Activated T-cell treated with anti-CD3 and anti-CD28 coated beads, Interleukin-2, amount 50 U/mL, for 4 hours (primary cell): ENCODE results near the gene DIS3L. TPM values are rescaled to one million over a fixed set of nuclear protein-coding genes. Genes with fewer than 3 reads are reported as not detected.
"Not testable (repeated sequence)": the region's sequence is repeated elsewhere in the genome, so short reads cannot be mapped to it uniquely, and the experiment has no call there.

ENCODE experiments used
- ATAC-seq, 2 donors: fragments of 200-7000 bp; cut with Tn5 transposase; one replicate each; pipeline ENCODE4 v1.10.0; 2021
- DNase-seq: peaks from one replicate; pipeline ENCODE4 v3.0.0-alpha.2; 2020
- H3K27me3 Mint-ChIP-seq: one replicate; pipeline ENCODE4 v1.8.0; 2021; ENCODE audit warnings: low read depth, mixed read lengths
- H3K36me3 Mint-ChIP-seq: one replicate; pipeline ENCODE4 v1.8.0; 2022; ENCODE audit warnings: mixed read lengths; ENCODE audit not compliant: insufficient read depth
- H3K4me1 Mint-ChIP-seq: one replicate; pipeline ENCODE4 v1.8.0; 2021; ENCODE audit warnings: low read depth, mixed read lengths
- H3K4me3 Mint-ChIP-seq: one replicate; pipeline ENCODE4 v1.8.0; 2021; ENCODE audit warnings: mild to moderate bottlenecking, moderate library complexity, mixed read lengths
- H3K9me3 Mint-ChIP-seq: one replicate; pipeline ENCODE4 v1.8.0; 2021; ENCODE audit warnings: mixed read lengths
- total RNA-seq, 3 donors: library from RNA; stranded (reverse); gene quantifications; one replicate each; pipeline ENCODE4 v1.2.1, GENCODE V29; 2021

The DIS3L gene
- total RNA-seq, 3 donors from 2014 or later = 22.7 to 32.1 (median 26.3) TPM

DNA sequence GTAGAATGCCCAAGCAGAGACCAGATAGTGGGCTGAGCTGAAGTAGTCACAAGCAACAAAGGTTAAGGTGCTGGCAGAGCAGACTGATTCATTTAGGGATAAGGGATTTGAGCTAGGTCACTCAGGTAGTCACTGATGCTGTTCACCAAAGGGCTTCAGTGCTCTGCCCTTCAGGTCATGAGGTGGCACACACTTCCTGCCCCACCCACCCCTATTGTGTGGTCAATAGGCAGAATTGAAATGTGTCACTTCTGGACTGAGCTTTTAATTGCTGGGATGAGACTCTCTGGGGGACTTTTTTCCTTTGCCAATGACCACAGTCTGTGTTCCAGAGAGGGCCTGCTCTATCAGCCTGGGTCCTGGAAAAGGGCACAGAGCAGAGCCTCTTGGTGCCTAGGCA is 2.9 kb upstream of the DIS3L start:
- H3K27me3 Mint-ChIP-seq = no peaks in the 10 kb centered on the region
- H3K36me3 Mint-ChIP-seq = no peaks in the 10 kb centered on the region
- H3K4me1 Mint-ChIP-seq = peaks cover 37% of the 10 kb centered on the region
- ATAC-seq (no peak), DNase-seq (no peak)
- H3K4me3 Mint-ChIP-seq = no peak overlapping the region
- no peaks in the 10 kb centered on the region for H3K9me3 Mint-ChIP-seq

DNA sequence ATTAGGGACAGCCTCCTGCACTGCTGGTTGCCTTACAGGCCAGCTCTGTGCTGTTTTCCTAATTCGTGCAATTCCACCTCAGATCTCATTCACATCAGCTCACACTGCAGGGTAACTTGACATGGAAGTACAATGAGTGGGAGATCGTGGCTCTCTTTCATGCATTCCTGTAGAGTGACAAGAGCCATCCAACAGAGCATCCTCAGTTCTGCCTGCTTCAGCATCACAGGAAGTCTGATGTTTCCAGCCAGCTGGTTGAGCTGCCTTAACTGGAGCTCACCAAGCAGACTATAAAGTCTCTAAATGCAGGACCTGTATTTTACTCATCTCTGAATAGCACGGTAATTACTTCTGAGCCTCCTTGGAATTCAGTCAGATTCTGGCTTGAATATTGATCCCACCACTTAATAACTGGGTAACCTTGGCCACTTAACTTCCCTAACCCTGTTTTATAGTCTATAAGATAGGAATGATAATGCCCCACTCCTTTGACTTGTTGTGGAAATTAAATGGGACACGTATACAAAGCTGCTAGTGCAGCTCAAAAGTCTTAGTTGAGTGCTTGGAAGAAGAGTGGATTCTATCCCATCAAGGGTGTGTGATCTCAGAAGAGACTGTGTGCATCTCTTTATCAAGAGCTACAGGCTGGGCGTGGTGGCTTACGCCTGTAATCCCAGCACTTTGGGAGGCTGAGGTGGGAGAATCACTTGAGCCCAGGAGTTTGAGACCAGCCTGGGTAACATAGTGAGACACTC is 1.4 kb upstream of the DIS3L start:
- H3K4me1 Mint-ChIP-seq = peaks cover 43% of the 10 kb centered on the region
- no peak for ATAC-seq
- no peak for DNase-seq

DNA sequence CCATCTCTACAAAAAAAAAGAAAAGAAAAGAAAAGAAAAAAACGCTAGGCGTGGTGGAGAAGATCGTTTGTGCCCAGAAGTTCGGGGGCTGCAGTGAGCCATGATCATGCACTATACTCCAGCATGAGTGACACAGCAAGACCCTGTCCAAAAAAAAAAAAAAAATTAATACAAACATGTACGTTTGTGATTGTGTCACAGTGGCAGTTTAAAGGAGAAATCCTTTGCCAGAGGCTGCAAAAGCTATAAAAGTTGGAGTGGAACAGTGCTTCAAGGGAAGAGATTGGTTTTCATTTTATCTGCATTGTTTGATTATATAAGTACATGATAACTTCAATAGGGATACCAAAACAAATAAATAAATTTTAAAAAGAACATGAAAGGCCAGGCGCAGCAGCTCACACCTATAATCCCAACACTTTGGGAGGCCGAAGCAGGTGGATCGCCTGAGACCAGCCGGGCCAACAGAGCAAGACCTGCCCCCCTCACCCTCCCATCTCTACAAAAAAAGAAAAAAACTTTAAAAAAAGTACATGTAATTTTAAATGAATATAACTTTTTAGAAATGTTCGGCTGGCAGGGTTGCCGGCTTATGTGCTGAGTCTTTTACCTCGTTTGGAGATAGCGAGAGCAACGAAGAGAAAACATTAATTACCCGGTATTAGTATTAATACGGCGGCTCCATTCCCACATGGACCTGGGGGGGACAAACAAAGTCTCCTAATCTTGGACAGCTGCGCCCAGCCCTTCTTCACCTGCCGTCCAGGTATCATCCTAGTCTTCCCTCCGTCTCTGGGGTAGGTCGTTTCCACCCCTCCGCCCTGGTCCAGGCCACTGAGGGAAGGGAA is 573 bp upstream of the DIS3L start:
- Mint-ChIP-seq H3K36me3 (no peaks in the 10 kb centered on the region), H3K27me3 (no peaks in the 10 kb centered on the region), H3K4me3 (peak overlapping the region; percentile 84), H3K9me3 (no peaks in the 10 kb centered on the region), H3K4me1 (peaks cover 40% of the 10 kb centered on the region)
- DNase-seq (no peak), ATAC-seq (no peak)

More for the DNA sequence above, 1.4 kb upstream of the DIS3L start:
- H3K27me3 Mint-ChIP-seq = no peaks in the 10 kb centered on the region
- no peaks in the 10 kb centered on the region for H3K9me3 Mint-ChIP-seq
- H3K4me3 Mint-ChIP-seq = peak overlapping the region; percentile 84
- no peaks in the 10 kb centered on the region for H3K36me3 Mint-ChIP-seq

DNA sequence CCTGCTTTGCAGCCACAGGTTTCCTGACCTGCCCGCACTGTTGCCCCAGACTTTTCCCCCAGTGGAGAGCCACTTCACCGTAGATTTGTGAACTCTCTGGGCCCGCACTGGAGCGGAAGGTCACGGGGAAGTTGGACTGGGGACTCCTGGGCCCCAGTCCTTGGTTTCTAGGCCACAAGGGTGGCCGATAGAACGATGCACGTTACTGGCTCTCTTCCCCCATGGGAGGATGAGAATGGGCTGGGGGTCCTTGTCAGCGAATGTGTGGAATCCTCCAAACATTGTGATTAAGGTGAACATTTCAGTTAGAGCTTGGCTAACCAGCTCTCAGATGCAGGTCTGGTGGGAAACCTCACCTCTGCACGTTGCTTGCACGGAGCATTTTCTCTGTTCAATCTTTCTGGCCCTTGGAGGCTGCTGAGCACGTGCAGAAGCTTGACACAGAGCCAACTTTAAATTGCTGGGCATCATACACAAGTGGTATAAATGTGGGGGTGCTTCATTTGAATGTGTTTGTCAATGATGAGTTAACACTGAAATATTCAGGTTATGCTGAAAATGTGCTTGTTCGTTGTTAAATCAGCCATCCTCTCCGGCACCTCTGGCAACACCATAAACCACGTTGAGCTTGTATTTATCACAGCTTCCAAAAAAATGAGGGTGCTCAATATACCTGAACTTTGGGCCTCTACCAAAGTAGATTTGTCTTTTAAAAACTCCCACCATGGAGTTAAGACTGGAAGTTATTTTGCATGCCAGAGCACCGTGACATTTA is 976 bp downstream of the DIS3L start:
- H3K27me3 Mint-ChIP-seq = no peaks in the 10 kb centered on the region
- no peaks in the 10 kb centered on the region for H3K9me3 Mint-ChIP-seq
- ATAC-seq (peak; percentile 4 to 6), DNase-seq (no peak)
- no peaks in the 10 kb centered on the region for H3K36me3 Mint-ChIP-seq
- H3K4me3 Mint-ChIP-seq = peak overlapping the region; percentile 87
- H3K4me1 Mint-ChIP-seq = peaks cover 40% of the 10 kb centered on the region

DNA sequence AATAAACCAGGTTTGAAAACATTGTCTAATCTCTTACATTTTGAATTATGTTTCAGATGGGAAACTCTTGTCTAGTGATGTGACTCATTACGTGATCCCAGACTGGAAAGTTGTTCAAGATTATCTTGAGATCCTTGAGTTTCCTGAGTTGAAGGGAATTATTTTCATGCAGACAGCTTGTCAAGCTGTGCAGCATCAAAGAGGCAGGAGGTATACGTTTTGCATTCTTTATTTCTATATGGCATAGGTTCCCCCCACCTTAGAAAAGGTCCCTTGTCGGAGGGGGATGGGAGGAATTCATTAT is 1.5 kb downstream of the DIS3L start:
- Mint-ChIP-seq H3K4me1 (peaks cover 40% of the 10 kb centered on the region), H3K9me3 (no peaks in the 10 kb centered on the region), H3K4me3 (peak overlapping the region; percentile 87), H3K27me3 (no peaks in the 10 kb centered on the region), H3K36me3 (no peaks in the 10 kb centered on the region)
- DNase-seq (no peak), ATAC-seq (no peak)

DNA sequence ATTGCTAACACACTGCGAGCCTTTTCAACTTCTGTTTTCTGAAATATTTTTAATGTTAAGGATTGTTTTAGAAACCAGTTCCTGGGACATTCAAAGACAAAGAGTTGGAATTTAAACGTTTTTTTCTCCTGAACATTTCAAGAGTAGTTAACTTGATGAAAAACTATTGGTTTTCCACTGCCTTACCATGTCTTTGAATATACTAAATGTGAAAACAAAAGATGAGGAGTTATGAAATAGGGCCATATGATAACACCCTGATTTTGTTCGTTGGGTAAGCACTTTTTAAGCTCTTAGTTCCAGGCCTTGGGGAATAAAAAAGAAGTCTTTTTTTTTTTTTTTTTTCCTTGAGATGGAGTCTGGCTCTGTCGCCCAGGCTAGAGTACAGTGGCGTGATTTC is 2.8 kb downstream of the DIS3L start:
- Mint-ChIP-seq H3K4me3 (no peak overlapping the region), H3K4me1 (peaks cover 32% of the 10 kb centered on the region), H3K36me3 (peaks cover 3% of the 10 kb centered on the region), H3K27me3 (no peaks in the 10 kb centered on the region), H3K9me3 (no peaks in the 10 kb centered on the region)
- DNase-seq (no peak), ATAC-seq (no peak)

DNA sequence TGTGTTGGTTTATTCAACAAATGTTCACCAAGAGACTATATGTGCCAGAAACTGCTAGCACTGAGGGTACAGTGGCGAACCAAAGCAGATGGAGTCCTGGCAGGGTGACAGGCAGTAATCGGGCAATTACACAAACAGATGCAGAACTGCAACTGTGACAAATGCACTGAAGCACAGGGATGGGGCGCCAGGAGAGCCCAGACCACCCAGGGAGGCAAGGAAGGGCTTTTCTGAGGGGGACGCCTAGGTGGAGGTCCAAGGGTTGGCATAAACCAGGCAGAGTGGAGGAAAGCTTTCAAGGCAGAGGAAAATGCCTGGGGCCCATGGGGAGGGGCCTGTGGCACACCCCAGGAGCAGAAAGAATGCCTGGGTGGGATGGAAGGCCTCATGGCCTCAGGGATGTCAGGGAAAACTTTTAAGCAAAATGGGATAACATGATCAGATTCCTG is 5.5 kb downstream of the DIS3L start:
- H3K36me3 Mint-ChIP-seq = peaks cover 7% of the 10 kb centered on the region
- peaks cover 21% of the 10 kb centered on the region for H3K4me1 Mint-ChIP-seq
- H3K4me3 Mint-ChIP-seq = no peak overlapping the region
- ATAC-seq (no peak), DNase-seq (no peak)
- no peaks in the 10 kb centered on the region for H3K9me3 Mint-ChIP-seq
- no peaks in the 10 kb centered on the region for H3K27me3 Mint-ChIP-seq

DNA sequence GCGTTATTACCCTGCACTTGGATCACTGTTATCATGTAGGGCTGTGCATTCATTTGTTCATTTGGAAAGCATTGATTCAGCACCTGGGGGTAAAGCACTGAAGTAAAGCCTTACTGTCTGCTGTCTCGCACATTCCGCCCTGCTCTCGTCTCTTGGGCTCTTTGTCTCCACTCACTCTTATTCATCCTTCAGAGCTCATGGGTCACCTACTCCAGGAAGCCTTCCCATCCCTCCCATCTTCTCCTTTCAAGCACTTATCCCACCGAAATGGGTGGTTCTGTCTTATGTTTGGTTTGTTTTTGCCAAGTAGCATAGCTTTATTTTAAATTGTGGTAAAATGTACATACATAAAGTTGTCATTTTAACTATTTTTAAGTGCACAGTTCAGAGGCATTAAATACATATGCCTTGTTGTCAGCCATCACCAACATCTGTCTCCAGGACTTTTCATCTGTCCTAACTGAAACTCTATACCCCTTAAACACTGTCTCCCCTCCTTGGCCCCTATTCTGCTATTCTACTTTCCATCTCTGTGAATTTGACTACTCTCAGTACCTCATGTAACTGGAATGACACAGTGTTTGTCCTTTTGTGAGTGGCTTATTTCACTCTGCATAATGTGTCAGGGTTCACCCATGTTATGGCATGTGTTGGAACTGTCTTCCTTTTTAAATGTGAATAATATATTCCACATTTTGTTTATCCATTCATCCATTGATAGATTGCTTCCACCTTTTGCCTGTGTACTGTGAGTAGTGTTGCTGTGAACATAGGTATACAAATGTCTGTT is 9.3 kb downstream of the DIS3L start:
- peaks cover 9% of the 10 kb centered on the region for H3K36me3 Mint-ChIP-seq
- no peak for ATAC-seq
- H3K4me3 Mint-ChIP-seq = no peak overlapping the region
- peaks cover 3% of the 10 kb centered on the region for H3K4me1 Mint-ChIP-seq
- H3K9me3 Mint-ChIP-seq = no peaks in the 10 kb centered on the region
- DNase-seq = no peak
- H3K27me3 Mint-ChIP-seq = no peaks in the 10 kb centered on the region

DNA sequence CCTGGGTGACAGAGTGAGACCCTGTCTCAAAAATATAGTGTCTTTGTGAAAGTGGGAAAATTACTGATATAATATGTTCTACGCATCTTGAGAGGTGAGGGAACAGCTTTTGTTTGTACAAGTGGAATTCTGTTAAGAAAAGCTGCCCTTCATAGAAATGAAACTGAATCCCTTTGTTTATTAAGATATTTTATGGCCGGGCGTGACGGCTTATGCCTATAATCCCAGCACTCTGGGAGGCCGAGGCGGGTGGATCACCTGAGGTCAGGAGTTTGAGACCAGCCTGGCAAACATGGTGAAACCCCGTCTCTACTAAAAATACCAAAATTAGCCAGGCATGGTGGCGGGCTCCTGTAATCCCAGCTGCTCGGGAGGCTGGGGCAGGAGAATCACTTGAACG is 11.1 kb downstream of the DIS3L start:
- H3K4me1 Mint-ChIP-seq, H3K9me3 Mint-ChIP-seq, H3K4me3 Mint-ChIP-seq, ATAC-seq, H3K27me3 Mint-ChIP-seq, DNase-seq: not testable (repeated sequence)
- H3K36me3 Mint-ChIP-seq = peaks cover 15% of the 10 kb centered on the region

DNA sequence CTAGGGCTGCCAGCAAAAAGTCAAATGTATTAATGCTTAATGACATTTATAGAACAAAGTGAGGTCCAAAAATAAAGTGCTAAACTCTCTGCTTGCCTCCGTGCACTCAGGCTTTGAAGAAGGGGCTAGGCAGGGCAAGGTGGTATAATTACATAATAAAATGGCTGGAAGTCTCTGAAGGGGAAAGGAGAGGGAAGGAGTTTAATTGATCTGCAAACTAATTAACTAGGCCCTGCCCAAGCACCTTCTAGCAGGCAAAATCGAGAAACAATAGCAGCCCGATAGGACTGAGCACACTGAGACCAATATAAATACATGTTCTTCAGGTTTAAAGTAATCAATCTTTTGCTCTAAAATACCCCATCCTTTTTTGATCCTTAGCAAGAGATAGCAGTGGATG is 13.0 kb downstream of the DIS3L start:
- Mint-ChIP-seq H3K9me3 (no peaks in the 10 kb centered on the region), H3K4me3 (no peak overlapping the region), H3K4me1 (peaks cover 3% of the 10 kb centered on the region), H3K27me3 (no peaks in the 10 kb centered on the region), H3K36me3 (peaks cover 17% of the 10 kb centered on the region)
- DNase-seq (no peak), ATAC-seq (no peak)

DNA sequence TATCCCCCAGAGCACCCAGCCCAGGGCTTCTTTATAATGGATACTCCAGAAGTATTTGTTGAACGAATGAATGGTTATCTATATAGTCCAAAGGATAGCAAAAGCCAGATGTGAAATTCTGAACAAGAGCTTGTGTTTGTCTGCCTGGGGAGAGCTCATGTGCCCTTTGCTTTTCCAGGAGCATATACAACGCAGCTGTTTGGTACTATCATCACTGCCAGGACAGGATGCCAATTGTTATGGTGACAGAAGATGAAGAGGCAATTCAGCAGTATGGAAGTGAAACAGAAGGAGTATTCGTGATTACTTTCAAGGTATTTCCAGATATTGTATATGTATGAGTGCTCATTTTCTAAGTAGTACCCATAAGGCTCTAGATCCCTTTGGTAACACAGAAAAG is 15.2 kb downstream of the DIS3L start:
- Mint-ChIP-seq H3K27me3 (no peaks in the 10 kb centered on the region), H3K9me3 (no peaks in the 10 kb centered on the region), H3K36me3 (peaks cover 21% of the 10 kb centered on the region), H3K4me3 (no peak overlapping the region), H3K4me1 (no peaks in the 10 kb centered on the region)
- ATAC-seq (no peak), DNase-seq (no peak)

DNA sequence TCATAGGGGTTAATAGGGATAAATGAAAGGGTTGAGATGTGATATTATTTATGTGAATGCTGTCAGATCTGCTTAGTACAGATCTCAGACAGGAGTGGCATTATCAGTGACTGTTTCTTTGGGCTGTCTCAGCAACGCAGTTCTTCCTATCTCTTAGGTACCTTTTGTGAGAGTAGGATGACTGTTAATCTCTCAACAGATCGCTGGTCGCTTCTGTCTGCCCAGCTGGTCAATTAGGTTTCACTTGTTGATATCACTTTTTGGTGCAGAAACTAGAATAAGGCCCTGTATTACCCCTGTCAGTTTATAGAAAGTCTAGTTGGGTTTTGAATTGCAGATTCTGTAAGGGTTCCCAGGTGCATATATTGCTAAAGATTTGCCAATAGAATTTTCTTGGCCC is 16.5 kb downstream of the DIS3L start:
- Mint-ChIP-seq H3K4me1 (no peaks in the 10 kb centered on the region), H3K27me3 (no peaks in the 10 kb centered on the region), H3K36me3 (peaks cover 21% of the 10 kb centered on the region), H3K9me3 (no peaks in the 10 kb centered on the region), H3K4me3 (no peak overlapping the region)
- DNase-seq (no peak), ATAC-seq (no peak)

DNA sequence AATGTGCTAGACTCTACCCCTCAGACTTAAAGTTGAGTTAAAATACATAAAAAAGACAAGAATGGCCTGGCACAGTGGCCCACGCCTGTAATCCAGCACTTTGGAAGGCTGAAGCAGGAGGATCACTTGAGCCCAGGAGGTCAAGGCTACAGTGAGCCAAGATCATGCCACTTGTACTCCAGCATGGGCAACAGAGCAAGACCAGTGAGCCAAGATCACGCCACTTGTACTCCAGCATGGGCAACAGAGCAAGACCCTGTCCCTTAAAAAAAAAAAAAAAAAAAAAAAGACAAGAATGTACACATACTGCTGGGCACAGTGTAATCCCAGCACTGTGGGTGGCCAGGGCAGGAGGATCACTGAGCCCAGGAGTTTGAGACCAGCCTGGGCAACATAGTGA is 17.4 kb downstream of the DIS3L start:
- H3K36me3 Mint-ChIP-seq = peaks cover 25% of the 10 kb centered on the region
- no peak for DNase-seq
- no peaks in the 10 kb centered on the region for H3K27me3 Mint-ChIP-seq
- H3K9me3 Mint-ChIP-seq = no peaks in the 10 kb centered on the region
- ATAC-seq = no peak
- no peaks in the 10 kb centered on the region for H3K4me1 Mint-ChIP-seq
- no peak overlapping the region for H3K4me3 Mint-ChIP-seq

DNA sequence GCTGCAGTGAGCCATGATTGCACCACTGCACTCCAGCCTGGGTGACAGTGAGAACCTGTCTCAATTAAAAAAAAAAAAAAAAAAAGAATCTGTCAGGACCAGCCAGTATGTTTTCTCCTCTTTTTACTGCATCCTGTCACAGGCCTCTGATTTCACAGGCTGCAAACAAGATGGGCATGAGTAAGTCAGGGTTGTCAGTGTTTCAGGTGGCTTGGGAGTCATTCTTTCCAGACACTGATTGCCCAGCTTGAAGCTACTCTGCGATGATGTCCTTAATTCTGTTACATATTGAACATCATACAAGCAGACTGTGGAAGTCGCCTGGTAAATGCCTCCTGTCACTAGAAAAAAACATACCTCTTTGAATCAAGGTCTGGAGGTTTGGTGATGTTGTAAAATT is 18.8 kb downstream of the DIS3L start:
- H3K36me3 Mint-ChIP-seq = peaks cover 32% of the 10 kb centered on the region
- no peak for ATAC-seq
- H3K4me1 Mint-ChIP-seq = no peaks in the 10 kb centered on the region
- DNase-seq = no peak
- H3K4me3 Mint-ChIP-seq = no peak overlapping the region
- no peaks in the 10 kb centered on the region for H3K27me3 Mint-ChIP-seq
- no peaks in the 10 kb centered on the region for H3K9me3 Mint-ChIP-seq
